WTC11 (cell line): ENCODE measurements around the gene CACNA1D. TPM values are rescaled to one million over a fixed set of nuclear protein-coding genes. Genes with fewer than 3 reads are reported as not detected.

Experiments
- ATAC-seq: fragments of 200-7000 bp; cut with Tn5 transposase; 2 replicates; pipeline ENCODE4 v1.10.0; 2021; ENCODE audit warnings: mild to moderate bottlenecking, moderate library complexity
- CTCF ChIA-PET: fragments of 300-600 bp; sonication (Branson Sonifier 250); formaldehyde crosslinking; loops from one replicate; lab custom pipeline; 2021; ENCODE audit warnings: antibody characterized with exemption; lab: Charles Lee
- POLR2A ChIA-PET: fragments of 350-600 bp; sonication (Branson Sonifier 250); formaldehyde crosslinking; loops from one replicate; lab custom pipeline; 2021; ENCODE audit warnings: antibody characterized with exemption; lab: Charles Lee
- DNase-seq: peaks from one replicate; pipeline ENCODE4 v3.0.0; 2021; ENCODE audit warnings: low spot score
- H3K27ac Mint-ChIP-seq: 2 replicates; pipeline ENCODE4 v1.8.0; 2021; ENCODE audit warnings: mixed read lengths
- H3K27me3 Mint-ChIP-seq: 2 replicates; pipeline ENCODE4 v1.8.0; 2021; ENCODE audit warnings: low read depth, mild to moderate bottlenecking, moderate library complexity, mixed read lengths
- H3K36me3 Mint-ChIP-seq: 2 replicates; pipeline ENCODE4 v1.8.0; 2021; ENCODE audit warnings: mixed read lengths
- H3K4me1 Mint-ChIP-seq: 2 replicates; pipeline ENCODE4 v1.8.0; 2022; ENCODE audit warnings: mixed read lengths
- H3K4me3 Mint-ChIP-seq: 2 replicates; pipeline ENCODE4 v1.8.0; 2021; ENCODE audit warnings: mild to moderate bottlenecking, moderate library complexity, mixed read lengths
- H3K9me3 Mint-ChIP-seq: 2 replicates; pipeline ENCODE4 v1.8.0; 2021; ENCODE audit warnings: mixed read lengths
- AR ChIP-seq: fragments of 250-450 bp; sonication (Bioruptor Pico); IDR thresholded peaks from 2 replicates; pipeline ENCODE4 v1.9.0; 2021; ENCODE audit warnings: mild to moderate bottlenecking
- ATF1 ChIP-seq: sonication (generic); formaldehyde crosslinking; IDR thresholded peaks from 2 replicates; pipeline ENCODE4 v1.8.1; 2023; ENCODE audit warnings: mild to moderate bottlenecking, moderate library complexity, missing genetic modification reagents
- ATF6 ChIP-seq: sonication (generic); formaldehyde crosslinking; IDR thresholded peaks from 2 replicates; pipeline ENCODE4 v1.8.1; 2023; ENCODE audit warnings: mild to moderate bottlenecking, missing genetic modification reagents
- CBFB ChIP-seq: sonication (generic); formaldehyde crosslinking; IDR thresholded peaks from 2 replicates; pipeline ENCODE4 v1.8.1; 2022; ENCODE audit warnings: mild to moderate bottlenecking, low read depth, missing genetic modification reagents
- KAT7 ChIP-seq: sonication (generic); formaldehyde crosslinking; IDR thresholded peaks from 2 replicates; pipeline ENCODE4 v1.8.1; 2023; ENCODE audit warnings: missing genetic modification reagents, mild to moderate bottlenecking, borderline replicate concordance
- ZNF281 ChIP-seq: sonication (generic); formaldehyde crosslinking; IDR thresholded peaks from 2 replicates; pipeline ENCODE4 v1.8.0; 2023; ENCODE audit warnings: mild to moderate bottlenecking, missing genetic modification reagents
- ZNF512 ChIP-seq: sonication (generic); formaldehyde crosslinking; IDR thresholded peaks from 2 replicates; pipeline ENCODE4 v1.8.1; 2022; ENCODE audit warnings: missing genetic modification reagents, borderline replicate concordance
- total RNA-seq: library from RNA; stranded (reverse); gene quantifications from 3 replicates; pipeline ENCODE4 v1.2.3, GENCODE V29; 2021

CACNA1D gene
- total RNA-seq, 1 experiment from 2014 or later: 2.3 TPM

GRCh38 chr3:53695324-53695690, 200.9 kb downstream of the CACNA1D start:
- CTCF ChIA-PET: no interaction called here
- POLR2A ChIA-PET: no interaction called here

More at GRCh38 chr3:53695324-53695690, 200.9 kb downstream of the CACNA1D start:
- TF ChIP-seq KAT7: no peak
- TF ChIP-seq AR: no peak
- no peak for TF ChIP-seq ZNF281
- no peak for TF ChIP-seq CBFB (CRISPR knock-in tag)
- no peak for TF ChIP-seq ATF6 (CRISPR knock-in tag)
- no peak for TF ChIP-seq ATF1 (CRISPR knock-in tag)
- no peak for TF ChIP-seq ZNF512 (CRISPR knock-in tag)
- TF ChIP-seq, all 79 proteins: peak for 0
- Mint-ChIP-seq H3K4me3 (no peak overlapping the region), H3K27ac (no peak overlapping the region), H3K9me3 (no peaks in the 10 kb centered on the region), H3K36me3 (no peaks in the 10 kb centered on the region), H3K27me3 (no peaks in the 10 kb centered on the region), H3K4me1 (no peaks in the 10 kb centered on the region)
- no peak for DNase-seq
- no peak for ATAC-seq
